Nucleus accumbens (tissue), 56 donors: ENCODE data around the gene PPT2.
"Not testable (repeated sequence)": the region's sequence is repeated elsewhere in the genome, so short reads cannot be mapped to it uniquely, and the experiment has no call there.

Experiments used
- DNase-seq, 56 donors: peaks; one replicate each; lab custom pipeline; 2025; lab: John Stamatoyannopoulos, UW

Gene PPT2

DNA sequence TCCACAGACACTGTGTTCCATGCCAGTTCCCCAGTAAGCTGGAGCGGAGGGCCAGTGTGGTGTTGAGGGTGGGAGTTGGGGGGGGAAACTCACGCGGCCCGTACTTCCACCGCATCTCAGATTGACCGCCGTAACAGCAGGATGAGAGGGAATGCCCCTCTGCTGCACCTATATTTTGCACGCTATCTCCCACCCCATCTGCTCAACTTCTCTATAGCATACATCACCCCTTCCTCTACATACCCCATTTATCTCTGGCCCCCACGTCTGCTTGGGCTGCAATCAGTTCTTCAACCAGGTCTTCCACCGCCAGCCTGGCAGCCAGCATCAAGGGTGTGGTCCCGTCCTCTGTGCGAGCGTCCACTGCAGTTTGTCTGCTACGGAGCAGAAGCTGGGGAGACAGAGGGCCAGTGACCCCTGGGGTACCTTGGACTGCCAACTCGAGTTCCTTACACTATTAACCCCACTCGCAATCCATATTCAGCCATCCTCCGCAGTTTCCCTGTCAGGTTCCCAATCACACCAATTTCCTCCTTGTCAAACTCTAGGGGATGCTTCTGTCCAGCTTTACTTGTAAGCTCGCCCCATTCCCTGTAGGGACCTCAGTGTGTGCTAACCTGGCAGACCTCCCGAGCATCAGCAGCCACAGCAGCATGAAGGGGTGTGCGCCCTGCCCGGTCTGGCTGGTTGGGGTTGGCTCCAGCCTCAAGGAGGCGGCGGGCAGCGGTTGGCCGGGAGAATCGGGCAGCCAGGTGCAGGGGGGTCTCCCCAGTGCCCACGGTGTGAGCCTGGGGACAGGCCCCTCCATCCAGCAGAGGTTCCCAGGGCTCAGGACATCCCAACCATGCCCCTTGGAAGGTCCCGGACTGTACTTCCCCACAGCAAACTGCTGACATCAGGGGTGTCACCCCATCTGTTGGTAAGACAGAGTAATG is 43.0 kb downstream of the PPT2 start:
- peak in 28 of 56 donors; percentile 21 to 71 (median 50) for DNase-seq

DNA sequence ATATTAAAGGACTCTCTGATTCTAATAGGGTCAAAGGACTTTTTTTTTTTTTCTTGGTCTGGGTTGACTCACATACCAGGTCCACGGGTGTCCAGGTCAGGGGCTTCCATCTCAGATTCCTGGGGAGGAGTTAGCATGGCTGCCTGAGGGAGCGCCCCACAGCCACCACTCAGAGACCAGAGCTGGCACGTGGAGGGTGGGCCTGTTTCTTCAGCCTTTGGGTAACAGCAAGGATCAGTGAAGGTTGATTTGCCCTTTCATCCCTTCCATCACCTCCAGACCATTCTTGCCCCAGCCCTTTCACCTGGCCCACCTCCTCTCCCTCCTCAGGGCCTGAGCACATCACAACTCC is 44.4 kb downstream of the PPT2 start:
- DNase-seq, result no peak

- DNase-seq, result no peak
These were observed 44.9 kb downstream of the PPT2 start for GRCh38 chr6:32198866-32199265.

GRCh38 chr6:32200711-32201475 is 47.0 kb downstream of the PPT2 start:
- DNase-seq, result no peak

GRCh38 chr6:32202186-32202585 is 48.2 kb downstream of the PPT2 start:
- DNase-seq, result no peak

DNA sequence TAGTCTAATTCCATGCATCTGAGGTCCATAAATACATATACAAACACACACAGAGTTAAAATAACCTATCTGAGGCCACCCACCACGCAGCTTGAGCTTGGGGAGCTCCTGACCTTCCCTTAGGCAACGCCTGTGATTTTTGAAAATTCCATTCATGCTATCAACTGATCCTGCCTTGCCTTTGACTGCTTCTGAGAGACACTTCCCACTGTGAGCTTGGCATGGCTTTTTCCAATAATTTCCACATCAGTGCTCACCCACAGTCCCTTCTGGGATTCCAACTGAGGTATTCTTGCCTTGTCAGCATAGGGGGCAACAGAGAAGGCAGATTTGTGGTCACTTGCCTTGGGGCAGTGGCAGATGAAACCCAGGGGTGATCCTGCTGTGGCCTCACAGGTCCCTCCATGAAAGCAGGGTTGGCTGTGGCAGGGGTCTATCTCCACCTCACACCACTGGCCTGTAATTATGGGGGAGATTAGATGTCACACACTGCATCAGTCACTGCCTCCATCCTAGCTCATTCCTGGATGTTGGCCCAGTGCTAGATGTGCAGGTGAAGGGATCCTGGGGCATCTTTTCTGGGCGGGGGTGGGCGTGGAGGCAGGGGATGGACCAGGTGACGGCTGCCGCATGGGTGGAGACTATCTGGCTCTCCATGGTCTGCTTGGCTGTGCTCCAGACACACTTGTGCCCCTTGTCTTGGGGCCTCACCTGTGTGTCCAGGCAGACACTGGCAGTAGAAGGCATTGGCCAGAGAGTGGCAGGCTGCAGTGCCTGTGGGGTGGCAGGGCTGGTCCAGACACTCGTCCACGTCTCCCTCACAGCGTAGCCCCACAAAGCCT is 49.7 kb downstream of the PPT2 start:
- no peak for DNase-seq

GRCh38 chr6:32204268-32204715 is 50.4 kb downstream of the PPT2 start:
- no peak for DNase-seq

DNA sequence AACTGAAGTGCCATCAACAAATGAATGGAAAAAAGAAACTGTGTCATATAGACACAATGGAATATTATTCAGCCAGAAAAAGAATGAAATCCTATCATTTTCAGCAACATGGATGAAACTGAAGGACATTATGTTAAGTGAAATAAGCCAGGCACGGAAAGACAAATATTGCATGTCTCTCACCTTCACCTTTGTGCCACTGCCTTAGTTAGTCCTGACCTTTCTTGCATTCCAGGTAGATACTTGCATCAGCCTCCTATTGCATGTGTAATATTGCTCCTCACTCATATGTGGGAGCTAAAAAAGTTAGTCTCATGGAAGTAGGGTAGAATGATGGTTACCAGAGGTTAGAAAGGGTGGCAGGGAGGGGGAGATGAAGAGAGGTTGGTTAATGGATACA is 55.1 kb downstream of the PPT2 start:
- DNase-seq, result no peak

GRCh38 chr6:32210191-32210601 is 56.3 kb downstream of the PPT2 start:
- DNase-seq, result no peak

DNA sequence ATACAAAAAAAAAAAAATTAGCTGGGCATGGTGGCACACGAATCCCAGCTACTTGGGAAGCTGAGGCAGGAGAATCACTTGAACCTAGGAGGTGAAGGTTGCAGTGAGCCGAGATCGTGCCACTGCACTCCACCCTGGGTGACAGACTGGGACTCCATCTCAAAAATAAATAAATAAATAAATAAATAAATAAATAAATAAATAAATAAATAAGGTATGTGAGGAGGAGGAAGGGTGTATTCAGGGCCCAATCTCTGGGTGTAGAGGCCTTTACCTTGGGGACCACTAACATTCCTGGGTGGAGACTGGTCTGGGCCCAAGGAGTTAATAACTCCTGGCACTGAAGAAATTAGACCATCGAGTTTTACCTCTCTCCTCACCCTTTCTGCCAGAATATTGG is 57.5 kb downstream of the PPT2 start:
- DNase-seq, result not testable (repeated sequence)

- no peak for DNase-seq
These were observed 58.3 kb downstream of the PPT2 start for GRCh38 chr6:32212076-32212760.
